ENCODE results near the gene PLET1.

Gene PLET1

DNA sequence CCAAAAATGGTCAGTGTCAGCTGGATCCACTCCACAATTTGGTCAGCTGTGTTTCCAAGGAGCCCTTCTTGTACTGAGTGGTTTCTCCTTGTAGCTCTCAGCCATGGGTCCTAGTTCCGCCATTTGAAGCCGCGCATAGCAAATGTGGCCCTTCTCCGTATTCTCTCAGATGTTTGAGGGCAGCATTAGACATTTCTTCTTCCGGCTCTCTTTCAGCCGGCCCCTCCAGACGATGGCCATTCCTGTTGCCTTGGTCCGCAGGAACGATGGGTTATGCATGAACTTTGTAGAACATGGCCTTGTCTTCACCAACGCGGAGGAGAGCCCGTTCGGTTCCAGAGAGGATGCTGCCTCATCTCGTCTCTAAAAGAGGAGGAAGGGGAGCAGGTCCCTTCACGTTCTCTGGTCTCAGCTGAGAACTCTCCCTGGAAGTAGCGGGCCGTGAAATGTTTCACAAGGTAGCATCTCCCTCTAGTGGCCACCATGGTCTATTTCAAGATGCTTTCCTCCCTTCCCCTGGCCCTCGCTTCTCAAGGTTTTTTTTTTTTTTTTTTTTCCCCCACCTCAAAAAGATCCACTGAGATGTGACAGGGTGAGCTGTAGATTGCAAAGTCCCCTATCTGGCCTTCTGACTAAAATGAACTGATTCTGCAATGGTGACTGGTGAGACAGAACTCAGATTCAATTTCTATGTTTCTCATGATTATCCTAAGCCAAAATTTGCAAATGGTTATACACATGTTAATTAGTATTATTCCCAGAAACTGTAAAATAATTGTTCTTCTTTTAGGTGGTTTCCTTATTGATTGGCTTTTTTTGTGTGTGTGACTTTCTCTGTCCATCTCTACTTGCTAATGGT lies 19.8 kb upstream of the PLET1 start:
- DNase-seq, result peak; percentile 84 to 88

DNA sequence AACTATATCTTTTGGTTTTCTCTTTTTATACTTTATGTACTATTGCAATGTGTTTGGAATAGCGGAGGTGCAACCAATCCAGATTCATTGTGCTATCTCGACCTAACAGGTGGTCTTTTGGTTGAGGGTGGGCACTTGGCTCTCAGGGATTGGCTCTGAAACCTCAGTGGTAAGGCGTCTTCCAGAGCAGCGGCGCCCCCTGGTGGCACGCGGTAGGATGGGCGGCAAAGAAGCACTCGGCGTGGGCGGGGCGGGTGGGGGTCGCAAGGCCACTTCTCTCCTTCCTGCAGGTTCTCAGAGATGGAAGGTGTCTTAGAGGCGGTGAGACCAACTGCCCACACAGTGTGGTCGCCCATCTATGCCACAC lies 19.2 kb upstream of the PLET1 start:
- peak; percentile 45 to 47 for DNase-seq

DNA sequence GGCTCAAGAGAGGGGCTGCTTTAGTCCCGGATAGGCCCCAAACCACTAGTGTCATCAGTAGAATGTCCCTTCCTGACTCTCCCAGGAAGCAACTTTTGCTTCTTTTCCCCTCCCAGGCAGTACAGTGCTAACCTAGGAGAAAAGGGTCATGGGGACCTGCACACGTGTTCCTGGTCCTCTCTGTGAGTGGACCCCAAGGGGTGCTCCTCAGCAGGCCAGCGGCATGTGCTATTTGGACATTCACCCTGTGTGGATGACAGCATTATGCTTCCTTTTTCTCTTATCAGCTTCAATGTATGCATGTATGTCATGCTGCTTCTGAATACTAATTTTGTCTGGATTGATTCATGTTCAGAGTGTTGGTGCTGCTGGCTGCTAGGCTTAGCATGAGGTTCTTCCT lies 18.1 kb upstream of the PLET1 start:
- no peak for DNase-seq

DNA sequence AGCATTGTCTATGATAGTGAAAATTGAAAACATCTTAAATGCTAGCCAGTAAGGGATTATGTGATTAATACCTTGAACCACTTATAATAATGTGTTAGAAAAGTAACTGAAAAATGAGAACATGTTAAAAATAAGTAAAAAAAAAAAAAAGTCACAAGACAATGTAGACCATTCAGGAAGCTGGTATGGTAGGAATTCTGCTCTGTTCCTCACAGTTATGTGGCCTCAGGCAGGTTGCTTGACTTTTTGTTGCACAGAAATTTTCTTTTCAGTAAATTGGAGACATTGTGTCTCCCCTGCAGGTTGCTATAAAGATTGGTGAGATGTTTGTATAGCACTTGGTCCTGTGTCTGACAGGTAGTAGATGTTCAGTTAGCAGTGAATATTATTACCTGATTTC lies 17.3 kb upstream of the PLET1 start:
- DNase-seq, result no peak

DNA sequence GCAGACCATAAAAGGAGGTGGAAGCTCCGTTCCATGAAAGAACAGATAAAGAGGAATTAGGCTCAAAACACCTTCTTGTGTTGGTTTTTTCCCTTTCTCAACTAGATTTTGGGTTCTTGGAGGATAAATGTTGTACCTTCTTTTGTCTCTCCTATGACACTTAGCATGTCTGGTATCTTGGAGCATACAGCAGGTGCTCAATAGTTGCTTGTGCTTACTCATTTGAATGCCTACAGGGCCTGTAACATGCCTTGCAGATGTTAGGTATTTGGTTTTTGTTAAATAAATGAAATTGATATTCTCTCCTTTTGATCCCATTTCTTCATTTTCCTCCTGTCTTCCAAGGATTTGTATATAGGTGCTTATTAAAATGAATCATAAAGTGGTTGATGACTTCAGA lies 16.4 kb upstream of the PLET1 start:
- DNase-seq, result no peak

DNA sequence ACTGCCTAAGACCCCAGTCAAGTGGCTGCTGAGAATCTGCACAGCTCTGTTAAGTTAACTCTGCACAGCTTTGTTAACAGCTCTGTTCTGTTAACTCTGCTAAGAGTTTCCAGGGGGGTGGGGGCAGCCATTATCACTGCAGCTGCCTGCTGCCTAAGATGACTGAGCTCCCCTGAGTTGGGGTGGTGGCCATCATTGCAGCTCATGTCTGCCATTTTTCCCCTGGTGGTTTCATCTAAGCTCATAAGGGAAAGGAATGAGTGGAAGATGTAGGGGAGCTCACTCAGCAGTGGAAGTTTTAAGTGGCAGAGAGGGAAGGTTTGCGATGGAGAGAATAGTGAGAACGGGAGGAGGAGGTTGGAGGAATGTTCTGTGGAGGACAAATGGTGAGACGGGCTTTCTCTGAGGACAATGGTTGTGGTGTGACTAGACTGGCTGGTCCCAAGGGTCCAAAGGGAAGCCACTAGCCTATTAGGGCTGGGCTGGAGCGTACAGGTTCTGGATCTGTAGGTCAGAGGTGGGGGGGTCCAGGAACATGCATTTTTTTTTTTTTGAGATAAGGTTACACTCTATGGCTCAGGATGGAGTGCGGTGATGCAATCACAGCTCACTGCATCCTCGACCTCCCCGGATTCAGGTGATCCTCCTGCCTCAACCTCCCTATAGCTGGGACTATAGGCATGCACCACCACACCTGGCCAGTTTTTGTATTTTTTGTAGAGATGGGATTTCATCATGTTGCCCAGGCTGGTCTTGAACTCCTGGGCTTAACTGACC lies 13.5 kb upstream of the PLET1 start:
- no peak for DNase-seq

DNA sequence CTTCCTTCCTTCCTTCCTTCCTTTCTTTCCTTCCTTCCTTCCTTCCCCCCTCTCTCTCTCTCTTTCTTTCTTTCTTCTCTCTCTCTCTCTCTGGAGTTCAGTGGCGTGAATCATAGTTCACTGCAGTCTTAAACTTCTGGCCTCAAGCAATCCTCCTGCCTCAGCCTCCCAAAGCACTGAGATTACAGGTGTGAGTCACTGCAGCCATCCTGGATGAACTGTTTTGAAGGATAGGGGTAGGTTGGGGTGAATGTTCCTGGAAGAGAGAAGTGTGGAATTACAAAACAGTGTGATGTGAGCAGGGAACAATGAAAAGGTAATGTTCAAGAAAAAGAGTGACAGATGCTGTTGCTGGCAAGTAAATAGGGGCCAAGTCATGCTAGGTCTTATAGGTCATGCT lies 12.4 kb upstream of the PLET1 start:
- DNase-seq, result no peak

DNA sequence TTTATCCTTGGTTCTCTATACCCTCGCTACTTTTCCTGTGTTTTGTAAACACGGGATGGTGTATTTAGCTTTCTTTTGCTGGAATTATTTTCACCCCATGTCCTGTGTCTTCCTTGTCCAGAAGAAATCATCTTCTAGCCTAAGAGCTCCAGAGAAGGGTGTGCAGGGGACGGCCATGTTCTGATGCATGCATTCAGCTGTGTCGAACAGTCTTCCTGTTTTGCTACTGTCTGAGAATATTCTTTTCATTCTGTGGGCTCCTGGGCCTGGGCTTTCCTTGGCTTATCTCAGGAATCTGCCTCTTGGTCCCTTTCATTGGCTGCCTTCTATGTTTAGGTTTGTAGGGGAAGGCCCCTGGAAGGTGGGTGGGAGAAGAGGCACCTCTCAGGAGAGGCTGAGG lies 10.6 kb upstream of the PLET1 start:
- DNase-seq, result no peak

DNA sequence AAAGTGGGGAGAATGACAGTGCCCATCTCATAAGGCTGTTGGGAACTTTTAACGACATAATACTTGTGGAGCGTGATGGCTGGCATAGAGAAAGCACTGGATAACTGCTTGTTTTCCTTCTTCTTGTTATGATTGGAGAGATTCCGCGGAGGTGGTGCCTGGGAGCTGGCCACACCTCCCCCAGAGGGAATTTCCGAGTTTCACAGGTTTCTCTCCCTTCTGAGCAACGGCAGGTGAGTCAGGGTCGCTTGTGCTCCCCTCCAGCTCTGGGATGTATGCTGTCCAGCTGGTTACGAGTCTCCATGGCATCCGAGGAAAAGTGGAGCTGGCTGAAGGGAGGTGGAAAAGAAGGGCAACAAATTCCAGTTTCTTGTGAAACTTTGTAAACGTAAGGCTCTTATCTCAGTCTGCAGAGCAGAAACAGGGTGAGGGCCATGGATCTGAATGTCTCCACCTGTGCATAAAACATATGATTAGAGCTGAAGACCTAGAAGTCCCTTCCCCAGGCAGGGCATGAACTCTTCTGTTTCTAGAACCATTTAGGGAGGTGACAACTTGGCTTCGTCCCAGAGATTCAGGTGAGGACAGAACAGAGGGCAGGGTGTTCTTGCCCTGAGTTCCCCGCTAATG lies 10.0 kb upstream of the PLET1 start:
- no peak for DNase-seq

DNA sequence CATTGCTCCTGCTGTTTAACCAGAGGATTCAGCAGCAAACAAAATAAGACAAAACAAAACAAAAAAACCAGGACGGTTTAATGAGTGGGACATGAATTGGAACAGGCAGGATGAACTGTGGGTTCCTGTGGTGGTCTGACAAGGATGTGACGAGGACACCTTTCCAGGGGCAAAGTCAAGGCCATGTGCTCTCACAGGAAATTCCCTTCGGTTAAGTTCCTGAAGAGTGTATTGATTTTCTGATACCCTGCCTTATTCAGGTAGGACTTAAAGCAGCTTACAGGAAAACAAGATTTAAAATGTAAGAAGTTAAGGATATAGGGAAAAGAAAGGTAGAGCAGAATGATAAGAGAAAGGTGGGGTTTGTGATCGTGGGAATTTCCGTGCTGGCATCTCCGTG lies 8.5 kb upstream of the PLET1 start:
- no peak for DNase-seq

DNA sequence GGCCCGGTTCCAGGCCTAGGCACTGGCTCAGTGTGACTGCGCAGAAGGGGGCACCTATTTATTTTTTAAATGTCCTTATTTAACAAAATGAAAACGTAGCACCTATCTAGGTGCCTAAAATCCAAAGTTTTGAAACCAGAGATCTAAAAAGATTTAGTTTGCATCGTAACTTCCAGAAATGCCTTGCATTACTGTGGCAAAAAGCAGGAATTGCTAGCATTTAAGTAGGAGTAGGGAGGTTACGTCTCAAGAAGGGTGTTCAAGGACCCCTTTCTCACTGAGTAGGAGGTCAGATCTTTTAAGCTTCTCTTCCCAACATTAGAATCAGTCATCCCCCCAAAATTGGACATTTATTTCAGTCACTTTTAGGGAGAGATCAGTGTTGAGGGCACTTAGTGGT lies 7.7 kb upstream of the PLET1 start:
- DNase-seq, result no peak

DNA sequence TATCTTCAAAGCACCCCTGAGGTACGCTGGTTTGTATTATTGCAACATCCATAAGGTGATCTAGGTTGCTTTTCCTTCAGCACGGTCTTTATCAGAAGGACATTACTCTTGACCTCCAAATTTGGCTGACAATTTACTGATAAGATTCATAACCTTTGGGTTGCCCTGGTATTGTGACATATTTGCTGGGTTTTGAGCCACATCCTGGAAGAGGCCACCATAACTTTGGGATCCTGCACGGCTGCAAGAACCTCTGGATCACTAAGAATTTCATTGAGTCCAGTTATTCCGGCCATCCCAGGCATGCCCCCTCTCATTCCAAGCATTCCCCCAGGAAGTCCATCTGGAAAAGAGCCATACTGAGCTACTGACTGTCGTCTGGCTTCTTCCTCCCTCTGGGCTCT lies 6.5 kb upstream of the PLET1 start:
- no peak for DNase-seq

DNA sequence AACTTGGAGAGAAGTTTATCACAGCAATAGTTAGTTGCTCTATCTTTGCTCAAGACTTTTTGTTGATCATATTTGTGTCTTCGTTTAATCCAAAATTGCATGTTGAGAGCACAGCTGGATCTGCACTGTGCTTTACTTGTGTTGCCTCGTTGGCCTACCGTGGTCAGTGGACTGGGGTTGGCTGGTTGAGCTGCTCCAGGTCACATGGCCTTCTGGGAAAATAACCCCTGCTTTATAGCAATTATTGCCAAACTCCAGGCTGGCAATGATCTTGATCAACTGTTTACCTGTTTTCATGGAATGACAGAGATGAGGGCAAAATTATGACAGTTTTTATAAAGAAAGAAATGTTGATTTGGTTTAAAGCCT lies 5.7 kb upstream of the PLET1 start:
- DNase-seq, result no peak

DNA sequence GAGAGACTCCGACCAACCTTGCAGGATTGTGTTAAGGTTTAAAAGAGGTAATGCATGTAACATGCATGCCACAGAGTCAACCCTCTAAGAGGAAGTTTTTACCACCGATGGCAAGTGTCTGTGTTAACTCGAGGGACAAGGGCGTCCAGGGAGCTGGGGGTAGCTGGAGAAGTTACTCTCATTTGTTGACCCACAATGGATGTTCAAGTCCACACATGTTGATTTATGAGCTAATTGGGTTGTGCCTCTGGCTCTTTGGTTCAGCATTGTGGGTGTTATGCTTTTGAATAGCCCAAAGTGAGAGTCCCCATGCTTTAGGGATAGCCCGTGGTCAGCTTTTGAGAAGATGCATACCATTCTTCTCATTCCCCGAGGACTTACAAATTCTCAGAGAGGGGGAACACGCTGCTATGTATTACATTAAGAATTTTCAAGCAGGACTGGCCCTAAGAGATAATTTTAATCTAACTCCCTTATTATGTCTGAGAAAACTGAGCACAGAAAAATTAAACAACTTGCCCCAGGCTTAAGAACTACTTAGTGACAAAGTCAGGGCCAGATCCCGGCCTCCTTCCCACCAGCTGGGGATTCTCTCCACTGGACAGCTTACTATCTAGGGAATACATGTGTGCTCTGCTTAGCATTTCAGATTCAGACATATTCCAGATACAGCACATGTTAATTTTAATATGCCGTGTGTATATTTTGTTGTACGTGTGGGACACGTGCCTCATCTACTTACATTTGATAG lies 5.2 kb upstream of the PLET1 start:
- DNase-seq, result no peak

DNA sequence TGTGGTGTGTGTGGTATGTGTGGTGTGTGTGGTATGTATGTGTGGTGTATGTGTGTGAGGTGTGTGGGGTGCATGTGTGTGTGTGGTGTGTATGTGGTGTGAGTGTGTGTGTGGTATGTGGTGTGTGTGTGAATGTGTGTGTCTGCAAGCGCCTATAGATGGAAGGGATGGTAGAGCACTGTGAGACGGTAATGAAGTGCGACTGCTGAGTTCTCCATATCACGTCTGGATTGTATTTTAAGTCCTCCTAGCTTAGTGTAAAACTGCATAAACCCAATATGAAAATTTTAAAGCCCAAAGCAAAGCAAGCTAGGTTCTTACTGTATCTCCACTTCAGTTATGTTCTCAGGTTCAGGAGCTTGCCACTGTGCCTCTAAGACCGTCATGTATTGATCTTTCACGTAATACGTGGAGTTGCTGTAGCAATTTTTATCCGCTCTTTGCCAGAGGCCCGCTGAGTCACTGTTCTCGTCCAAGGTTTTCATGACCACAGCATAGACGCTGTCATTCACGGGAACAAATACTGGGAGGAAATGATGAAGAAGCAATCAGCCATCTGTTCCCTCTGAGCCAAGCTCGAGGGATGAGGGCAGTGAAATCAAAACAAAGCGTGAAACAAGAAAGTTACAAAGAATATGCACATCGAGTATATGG lies 5.5 kb downstream of the PLET1 start:
- no peak for DNase-seq

DNA sequence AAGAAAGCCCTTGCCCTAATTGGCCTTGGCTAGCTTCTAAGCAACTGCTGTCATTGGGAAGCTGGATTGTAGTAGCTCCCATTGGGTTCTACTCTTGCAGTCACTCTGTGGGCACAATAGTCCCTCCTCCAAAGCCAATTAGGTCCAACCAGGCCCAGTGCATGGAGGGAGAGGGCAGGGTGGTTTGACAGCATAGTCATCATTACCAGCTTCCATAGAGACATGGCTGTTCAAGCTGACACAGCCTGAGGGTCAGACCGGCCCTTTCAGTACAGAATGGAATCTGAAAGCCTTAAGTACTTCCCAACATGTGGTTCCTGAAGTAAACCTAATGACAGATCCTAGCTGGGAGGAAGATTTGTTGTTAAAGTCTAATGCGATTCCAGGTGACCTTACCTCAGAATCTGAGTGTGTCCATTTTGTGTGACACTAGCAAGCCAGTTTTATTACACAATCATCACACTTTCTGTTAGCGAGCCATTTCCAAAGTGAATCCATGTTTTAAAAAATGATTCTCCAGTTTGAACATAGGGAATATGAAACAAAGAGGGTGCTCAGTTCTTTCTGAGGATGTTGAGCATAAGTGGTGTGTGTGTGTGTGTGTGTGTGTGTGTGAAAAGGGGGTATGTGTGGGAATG lies 6.9 kb downstream of the PLET1 start:
- no peak for DNase-seq

DNA sequence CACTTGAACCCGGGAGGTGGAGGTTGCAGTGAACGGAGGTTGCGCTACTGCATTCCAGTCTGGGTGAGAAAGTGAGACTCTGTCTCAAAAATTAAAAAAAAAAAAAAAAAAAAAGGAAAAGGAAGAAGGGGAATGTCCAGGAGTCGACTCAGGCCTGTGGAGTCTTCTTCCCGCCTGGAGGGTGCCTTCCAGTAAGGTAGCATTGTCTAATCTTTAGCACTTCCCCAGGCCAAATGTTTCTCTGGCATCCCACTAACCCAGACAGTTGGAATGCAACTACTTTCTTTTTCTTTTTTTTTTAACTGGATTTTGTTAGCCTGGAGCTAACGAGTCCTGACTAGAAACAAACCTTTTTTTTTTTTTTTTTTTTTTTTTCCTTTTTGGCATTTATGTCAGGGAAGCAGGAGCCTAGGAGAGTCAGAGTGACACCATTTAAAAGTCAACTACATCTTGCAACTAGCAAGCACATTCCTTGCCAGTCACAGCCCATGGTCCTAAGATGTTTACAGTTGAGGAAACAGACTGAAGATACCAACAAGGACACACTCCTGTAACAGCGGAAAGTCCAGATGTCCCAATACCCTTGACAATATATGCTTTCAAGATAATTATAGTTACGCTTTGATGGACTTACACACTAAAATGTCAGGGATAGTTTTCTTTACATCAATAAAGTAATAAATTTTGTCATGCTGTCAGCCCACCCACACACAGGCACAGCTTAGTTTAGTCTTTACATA lies 10.6 kb downstream of the PLET1 start:
- no peak for DNase-seq

DNA sequence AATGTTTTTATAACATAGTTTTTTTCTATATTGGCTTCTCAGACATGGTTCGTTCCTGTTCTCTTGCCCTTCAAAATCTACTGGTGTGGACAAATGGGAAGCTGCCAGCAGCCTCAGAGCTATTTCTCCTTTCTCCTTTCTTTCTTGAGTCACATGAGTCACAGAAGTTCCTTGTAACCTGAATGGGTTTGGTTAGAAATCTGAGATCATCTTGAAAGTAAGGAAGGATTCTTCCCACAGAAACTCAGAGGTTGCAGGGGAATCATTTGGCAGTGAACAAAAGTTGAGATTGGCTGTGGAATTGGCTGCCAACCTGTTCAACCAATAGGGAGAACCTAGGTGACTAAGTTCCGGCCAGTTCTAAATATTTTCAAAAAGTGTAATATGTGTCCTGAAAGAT lies 12.5 kb downstream of the PLET1 start:
- DNase-seq, result no peak

DNA sequence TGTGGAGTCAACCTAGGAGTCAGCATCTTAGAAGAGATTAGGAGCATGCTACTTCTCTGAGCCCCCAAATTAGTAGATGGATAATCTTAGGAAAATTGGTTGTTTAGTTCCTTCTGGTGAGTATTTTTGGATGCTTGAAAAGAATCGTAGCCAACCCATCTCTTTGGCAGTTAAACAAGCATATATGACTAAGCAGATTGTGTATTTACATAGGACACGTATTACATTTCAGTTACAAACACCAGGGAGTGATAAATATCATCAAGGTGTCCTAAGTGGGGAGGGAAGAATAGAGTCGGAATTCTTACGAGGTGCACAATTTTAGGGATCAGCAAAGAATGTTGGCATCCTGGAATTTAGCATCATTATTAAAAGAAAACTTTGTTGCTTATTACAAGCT lies 13.5 kb downstream of the PLET1 start:
- no peak for DNase-seq

DNA sequence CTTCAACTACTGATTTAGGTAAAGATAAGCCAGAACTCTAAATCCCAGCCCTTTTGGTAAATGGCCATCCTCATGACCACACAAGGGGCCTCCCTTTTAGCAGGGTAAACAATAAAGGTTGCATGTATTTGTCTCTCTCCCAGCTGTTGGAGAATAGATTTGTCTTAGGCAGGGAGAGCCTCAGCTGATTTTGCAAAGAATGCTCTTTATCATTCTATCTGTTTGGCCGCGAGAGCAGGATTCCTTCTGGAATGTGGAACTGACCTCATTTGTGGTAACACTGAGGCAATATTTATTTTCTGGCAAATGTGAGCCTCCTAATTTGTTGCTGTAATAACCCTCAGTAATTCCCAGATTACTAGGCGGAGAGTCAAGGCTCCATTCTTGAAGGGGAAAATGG lies 19.2 kb downstream of the PLET1 start:
- no peak for DNase-seq

DNA sequence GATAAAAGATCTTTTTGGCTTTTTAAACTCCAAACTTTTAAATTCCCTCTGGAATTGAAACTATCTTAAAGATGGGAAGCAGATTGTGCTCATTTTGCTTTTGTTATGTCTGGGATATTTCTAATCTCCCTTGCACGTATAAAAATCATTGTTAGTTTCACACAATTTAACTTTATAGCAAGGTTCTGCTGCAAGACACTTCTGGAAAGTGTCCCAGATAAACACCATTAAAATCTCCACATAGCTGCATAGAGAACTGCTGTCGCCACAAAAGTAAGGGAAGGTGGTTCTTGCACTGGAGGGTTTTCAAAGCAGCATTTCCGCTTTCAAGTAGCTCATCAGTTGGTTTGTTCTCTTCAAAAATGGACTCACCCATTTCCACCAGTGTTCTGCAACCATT lies 22.6 kb downstream of the PLET1 start:
- no peak for DNase-seq

DNA sequence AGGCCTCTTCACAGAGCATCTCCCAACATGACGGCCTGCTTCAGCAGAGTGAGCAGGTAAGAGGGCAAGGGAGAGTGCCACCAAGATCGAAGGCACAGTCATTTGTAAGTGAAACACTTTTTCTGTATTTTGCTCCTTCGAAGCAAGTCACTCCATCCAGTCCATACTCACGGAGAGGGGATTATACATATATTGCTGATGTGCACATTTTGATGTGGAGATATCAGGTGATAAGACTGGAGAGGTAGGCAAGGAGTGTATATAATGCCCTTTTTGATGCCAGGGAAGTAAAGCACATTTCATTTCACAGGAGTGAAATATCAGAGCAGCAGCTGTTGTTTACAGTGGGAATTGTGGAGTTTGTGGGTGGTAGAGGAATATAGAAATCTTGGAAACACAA lies 23.2 kb downstream of the PLET1 start:
- no peak for DNase-seq

Data from AML-193 (cell line).